ENCODE data around the gene SCAPER.
"Not testable (repeated sequence)": the region's sequence is repeated elsewhere in the genome, so short reads cannot be mapped to it uniquely, and the experiment has no call there.

Gene SCAPER

GRCh38 chr15:76753771-76754170 is 151.4 kb downstream of the SCAPER start:
- TF ChIP-seq, protein P1, sequence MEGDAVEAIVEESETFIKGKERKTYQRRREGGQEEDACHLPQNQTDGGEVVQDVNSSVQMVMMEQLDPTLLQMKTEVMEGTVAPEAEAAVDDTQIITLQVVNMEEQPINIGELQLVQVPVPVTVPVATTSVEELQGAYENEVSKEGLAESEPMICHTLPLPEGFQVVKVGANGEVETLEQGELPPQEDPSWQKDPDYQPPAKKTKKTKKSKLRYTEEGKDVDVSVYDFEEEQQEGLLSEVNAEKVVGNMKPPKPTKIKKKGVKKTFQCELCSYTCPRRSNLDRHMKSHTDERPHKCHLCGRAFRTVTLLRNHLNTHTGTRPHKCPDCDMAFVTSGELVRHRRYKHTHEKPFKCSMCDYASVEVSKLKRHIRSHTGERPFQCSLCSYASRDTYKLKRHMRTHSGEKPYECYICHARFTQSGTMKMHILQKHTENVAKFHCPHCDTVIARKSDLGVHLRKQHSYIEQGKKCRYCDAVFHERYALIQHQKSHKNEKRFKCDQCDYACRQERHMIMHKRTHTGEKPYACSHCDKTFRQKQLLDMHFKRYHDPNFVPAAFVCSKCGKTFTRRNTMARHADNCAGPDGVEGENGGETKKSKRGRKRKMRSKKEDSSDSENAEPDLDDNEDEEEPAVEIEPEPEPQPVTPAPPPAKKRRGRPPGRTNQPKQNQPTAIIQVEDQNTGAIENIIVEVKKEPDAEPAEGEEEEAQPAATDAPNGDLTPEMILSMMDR (IDR thresholded peaks at IDR 0.05) = no peak
- no peak overlapping the region for H3K9ac ChIP-seq
- no peaks in the 10 kb centered on the region for H3K36me3 ChIP-seq (ENCODE audit: control insufficient read depth, insufficient read depth, low read length)
- no peaks in the 10 kb centered on the region for H3K79me2 ChIP-seq
- H3K4me3 ChIP-seq (ENCODE audit: low read depth, low read length) = no peak overlapping the region
- H3K27ac ChIP-seq = no peak overlapping the region
- no peaks in the 10 kb centered on the region for H3K27me3 ChIP-seq (ENCODE audit: control insufficient read depth, insufficient read depth, low read length)
- H2AFZ ChIP-seq = no peak overlapping the region
- no peaks in the 10 kb centered on the region for H3K9me3 ChIP-seq (ENCODE audit: control insufficient read depth, low read length)
- no peaks in the 10 kb centered on the region for H3K4me1 ChIP-seq
- no peak overlapping the region for H3K4me2 ChIP-seq (ENCODE audit: low read length)

GRCh38 chr15:76753131-76753530 is 152.0 kb downstream of the SCAPER start:
- H2AFZ ChIP-seq = no peak overlapping the region
- H3K9ac ChIP-seq = no peak overlapping the region
- H3K27ac ChIP-seq = no peak overlapping the region
- H3K36me3 ChIP-seq (ENCODE audit: control insufficient read depth, insufficient read depth, low read length) = no peaks in the 10 kb centered on the region
- no peak overlapping the region for H3K4me2 ChIP-seq (ENCODE audit: low read length)
- TF ChIP-seq, protein P1 (IDR thresholded peaks at IDR 0.05) = no peak
- no peaks in the 10 kb centered on the region for H3K27me3 ChIP-seq (ENCODE audit: control insufficient read depth, insufficient read depth, low read length)
- no peaks in the 10 kb centered on the region for H3K9me3 ChIP-seq (ENCODE audit: control insufficient read depth, low read length)
- no peak overlapping the region for H3K4me3 ChIP-seq (ENCODE audit: low read depth, low read length)
- H3K4me1 ChIP-seq = no peaks in the 10 kb centered on the region
- no peaks in the 10 kb centered on the region for H3K79me2 ChIP-seq

DNA sequence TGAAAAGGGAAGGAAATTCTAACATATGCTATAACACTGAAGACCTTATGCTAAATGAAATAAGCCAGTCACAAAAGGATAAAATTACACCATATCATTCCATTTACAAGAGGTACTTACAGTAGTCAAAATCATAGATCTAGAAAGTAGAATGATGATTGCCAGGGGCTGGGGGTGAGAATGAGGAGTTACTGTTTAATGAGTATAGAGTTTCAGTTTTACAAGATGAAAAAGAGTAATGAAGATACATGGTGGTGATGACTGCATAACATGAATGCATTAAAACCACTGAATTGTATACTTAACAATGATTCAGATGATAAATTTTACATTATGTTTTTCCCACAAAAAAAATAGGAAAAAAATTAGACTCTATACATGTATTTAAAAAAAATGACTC is 152.6 kb downstream of the SCAPER start:
- Histone ChIP-seq H3K27ac (no peak overlapping the region), H3K79me2 (no peaks in the 10 kb centered on the region), H3K9ac (no peak overlapping the region), H3K4me3 (ENCODE audit: low read depth, low read length) (no peak overlapping the region), H3K4me2 (ENCODE audit: low read length) (no peak overlapping the region), H3K4me1 (no peaks in the 10 kb centered on the region), H2AFZ (no peak overlapping the region), H3K36me3 (ENCODE audit: control insufficient read depth, insufficient read depth, low read length) (no peaks in the 10 kb centered on the region), H3K27me3 (ENCODE audit: control insufficient read depth, insufficient read depth, low read length) (no peaks in the 10 kb centered on the region), H3K9me3 (ENCODE audit: control insufficient read depth, low read length) (no peaks in the 10 kb centered on the region)
- TF ChIP-seq, protein P1 (IDR thresholded peaks at IDR 0.05) = no peak

- no peaks in the 10 kb centered on the region for H3K4me1 ChIP-seq
- H3K27me3 ChIP-seq (ENCODE audit: control insufficient read depth, insufficient read depth, low read length) = no peaks in the 10 kb centered on the region
- H3K4me2 ChIP-seq (ENCODE audit: low read length) = no peak overlapping the region
- no peak overlapping the region for H3K4me3 ChIP-seq (ENCODE audit: low read depth, low read length)
- no peaks in the 10 kb centered on the region for H3K79me2 ChIP-seq
- H3K9me3 ChIP-seq (ENCODE audit: control insufficient read depth, low read length) = no peaks in the 10 kb centered on the region
- no peak overlapping the region for H3K27ac ChIP-seq
- no peak overlapping the region for H3K9ac ChIP-seq
- no peaks in the 10 kb centered on the region for H3K36me3 ChIP-seq (ENCODE audit: control insufficient read depth, insufficient read depth, low read length)
- H2AFZ ChIP-seq = no peak overlapping the region
- TF ChIP-seq, protein P1 (IDR thresholded peaks at IDR 0.05) = no peak
Measured at GRCh38 chr15:76737573-76737972, 167.6 kb downstream of the SCAPER start.

GRCh38 chr15:76732321-76732720 is 172.8 kb downstream of the SCAPER start:
- not testable (repeated sequence) for H3K4me1 ChIP-seq; H3K9ac ChIP-seq; H3K27me3 ChIP-seq (ENCODE audit: control insufficient read depth, insufficient read depth, low read length); H3K36me3 ChIP-seq (ENCODE audit: control insufficient read depth, insufficient read depth, low read length); H3K4me3 ChIP-seq (ENCODE audit: low read depth, low read length); H3K79me2 ChIP-seq; H3K4me2 ChIP-seq (ENCODE audit: low read length); H3K27ac ChIP-seq; H3K9me3 ChIP-seq (ENCODE audit: control insufficient read depth, low read length); H2AFZ ChIP-seq
